ENCODE results near the gene MRE11.
"Not testable (repeated sequence)": the region's sequence is repeated elsewhere in the genome, so short reads cannot be mapped to it uniquely, and the experiment has no call there.

The MRE11 gene

DNA sequence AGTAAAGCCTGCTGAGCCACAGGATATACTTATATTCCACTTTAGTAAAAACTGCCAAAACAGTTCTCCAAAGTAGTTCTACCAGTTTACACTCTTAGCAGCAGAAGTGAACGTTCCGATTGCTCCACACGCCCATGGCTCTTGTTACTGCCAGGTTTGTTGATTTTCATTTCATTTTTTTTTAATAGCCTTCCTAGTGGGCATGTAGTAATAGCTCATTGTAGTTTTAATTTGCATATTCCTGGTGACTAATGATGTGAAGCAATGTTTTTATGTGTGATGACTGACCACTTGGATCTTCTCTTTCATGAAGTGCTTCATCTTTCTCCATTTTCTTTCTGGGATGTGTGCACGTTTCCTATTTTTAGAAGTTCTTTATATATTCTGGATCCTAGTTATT, 13.8 kb upstream of the MRE11 start:
- TF ChIP-seq CTCF (IDR thresholded peaks at IDR 0.05; ENCODE audit: insufficient read depth, low read depth, low read length, missing control alignments): no peak
- DNase-seq (ENCODE audit: low read depth): peak; percentile 83
- H3K4me3 ChIP-seq (ENCODE audit: low read length): no peak overlapping the region

- not testable (repeated sequence) for DNase-seq (ENCODE audit: low read depth)
Measured at GRCh38 chr11:94506513-94506912, 12.9 kb upstream of the MRE11 start.

GRCh38 chr11:94504689-94505293, 11.1 kb upstream of the MRE11 start:
- H3K4me3 ChIP-seq (ENCODE audit: low read length): no peak overlapping the region
- DNase-seq (ENCODE audit: low read depth): peak; percentile 70
- peak; percentile 61 for TF ChIP-seq CTCF (IDR thresholded peaks at IDR 0.05; ENCODE audit: insufficient read depth, low read depth, low read length, missing control alignments)

More at GRCh38 chr11:94506513-94506912, 12.9 kb upstream of the MRE11 start:
- H3K4me3 ChIP-seq (ENCODE audit: low read length): not testable (repeated sequence)

DNA sequence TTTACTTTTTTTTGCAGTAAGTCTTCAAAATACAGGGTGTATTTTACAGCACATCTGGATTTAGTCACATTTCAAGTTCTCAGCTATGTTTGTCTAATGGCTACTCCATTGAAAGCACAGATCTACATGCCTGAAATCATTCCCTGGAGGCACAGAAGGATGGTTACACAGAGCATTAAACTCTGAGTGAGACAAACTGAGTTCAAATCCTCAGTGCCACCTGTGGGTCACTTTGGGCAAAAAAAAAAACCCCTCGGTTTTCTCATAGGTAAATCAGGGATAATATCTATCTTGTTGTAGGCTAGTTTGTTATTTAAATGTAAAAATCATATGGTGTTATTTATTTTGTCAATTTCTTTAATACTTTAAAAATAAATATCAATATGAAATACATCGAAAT, 7.9 kb upstream of the MRE11 start:
- no peak overlapping the region for H3K4me3 ChIP-seq (ENCODE audit: low read length)
- DNase-seq (ENCODE audit: low read depth): no peak
- no peak for TF ChIP-seq CTCF (IDR thresholded peaks at IDR 0.05; ENCODE audit: insufficient read depth, low read depth, low read length, missing control alignments)

GRCh38 chr11:94500181-94500580, 6.5 kb upstream of the MRE11 start:
- no peak for DNase-seq (ENCODE audit: low read depth)
- H3K4me3 ChIP-seq (ENCODE audit: low read length): no peak overlapping the region
- TF ChIP-seq CTCF (IDR thresholded peaks at IDR 0.05; ENCODE audit: insufficient read depth, low read depth, low read length, missing control alignments): no peak

DNA sequence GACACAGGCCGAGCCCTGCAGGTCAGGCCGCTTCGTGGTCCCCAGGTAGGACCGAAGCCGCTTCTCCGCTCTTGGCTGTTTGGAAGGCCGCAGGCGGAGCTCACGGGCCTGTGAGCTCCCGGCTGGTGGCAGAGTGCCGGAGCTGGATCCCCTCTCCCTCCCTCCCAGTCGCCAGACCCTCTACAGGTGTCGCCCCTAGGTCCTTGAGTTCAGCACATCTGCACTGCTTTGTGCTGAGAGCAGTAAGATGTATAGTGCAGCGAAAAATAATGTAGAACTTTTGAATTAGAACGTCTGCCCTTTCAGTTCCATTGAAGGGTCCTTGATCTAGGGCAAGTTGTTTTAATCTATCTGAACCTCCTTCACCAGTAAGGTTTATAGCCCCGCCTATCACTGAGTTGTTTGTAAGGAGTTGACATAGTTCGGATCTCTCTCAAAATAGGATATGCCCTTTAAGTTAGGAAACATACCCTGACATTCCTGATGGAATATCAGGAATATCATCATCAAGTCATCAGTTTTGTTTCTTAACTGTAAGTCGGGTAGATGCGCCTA, 559 bp upstream of the MRE11 start:
- TF ChIP-seq CTCF (IDR thresholded peaks at IDR 0.05; ENCODE audit: insufficient read depth, low read depth, low read length, missing control alignments): no peak
- DNase-seq (ENCODE audit: low read depth): no peak
- H3K4me3 ChIP-seq (ENCODE audit: low read length): peak overlapping the region; percentile 91

DNA sequence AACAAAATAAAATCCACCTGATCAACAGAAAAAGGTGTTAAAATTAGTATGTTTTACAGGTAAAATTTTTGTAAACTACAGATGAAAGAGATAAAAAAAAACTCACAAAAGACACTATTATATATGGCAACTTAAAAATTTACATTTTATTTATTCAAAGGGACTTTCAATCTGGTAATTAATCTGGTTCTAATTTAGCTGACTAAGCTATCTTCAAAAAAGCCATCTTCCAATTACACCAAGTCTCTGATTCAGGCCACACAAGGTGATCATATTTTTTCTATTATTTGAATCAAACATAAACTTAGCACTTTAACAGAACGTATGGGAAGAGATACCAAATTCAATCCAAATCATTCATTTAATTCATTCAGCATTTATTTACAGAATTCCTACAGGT, 7.6 kb downstream of the MRE11 start:
- H3K4me3 ChIP-seq (ENCODE audit: low read length): no peak overlapping the region
- no peak for DNase-seq (ENCODE audit: low read depth)
- TF ChIP-seq CTCF (IDR thresholded peaks at IDR 0.05; ENCODE audit: insufficient read depth, low read depth, low read length, missing control alignments): no peak

Measured in epithelial cell of esophagus (primary cell).